Lower leg skin (tissue), 4 donors: ENCODE results near the gene TMEM41A. TPM values are rescaled to one million over a fixed set of nuclear protein-coding genes. Genes with fewer than 3 reads are reported as not detected.
A peak's percentile ranks its signal among the peaks of the same experiment; 100 is the strongest.

Experiments used
- DNase-seq, 2 donors: peaks; one replicate each; pipeline ENCODE4 v3.0.0-alpha.2; 2019; ENCODE audit warnings: low spot score in 2 of 2
- H3K4me3 ChIP-seq: fragments of 200-600 bp; sonication (generic); 2 replicates; pipeline ENCODE4 v1.5.1; 2017; ENCODE audit warnings: mild to moderate bottlenecking, low read depth; ENCODE audit not compliant: poor library complexity, severe bottlenecking
- POLR2A ChIP-seq, 2 donors: fragments of 450-650 bp; IDR thresholded peaks; one replicate each; pipeline ENCODE4 v1.6.1; 2016 to 2017; ENCODE audit warnings: antibody characterized with exemption in 2 of 2, mild to moderate bottlenecking in 1 of 2, moderate library complexity in 1 of 2
- WGBS, 2 donors: methylation state at CpG; one replicate each; pipeline ENCODE4 v1.1.5; 2018; 5-methylcytosine and 5-hydroxymethylcytosine counted together
- intact Hi-C: fragments of 100-400 bp; cut with DNase I; formaldehyde crosslinking; loops from one replicate; pipeline ENCODE4 v1.15.0; 2023; ENCODE audit warnings: low total_unique reads
- total RNA-seq, 4 donors: library from RNA; depleted of rRNA; stranded (reverse); fragments of >200 nt; gene quantifications; one replicate each; pipeline ENCODE4 v1.1.0, GENCODE V29; 2016
- TF ChIP-seq, protein P1 (sequence below), 3 donors: fragments of 450-650 bp; IDR thresholded peaks; one replicate each; pipeline ENCODE4 v1.5.1; 2016; ENCODE audit warnings: antibody characterized with exemption in 3 of 3, mild to moderate bottlenecking in 3 of 3, moderate library complexity in 2 of 3

The TMEM41A gene
- total RNA-seq, 4 donors from 2014 or later, result 22.2 to 33.6 (median 28.4) TPM

DNA sequence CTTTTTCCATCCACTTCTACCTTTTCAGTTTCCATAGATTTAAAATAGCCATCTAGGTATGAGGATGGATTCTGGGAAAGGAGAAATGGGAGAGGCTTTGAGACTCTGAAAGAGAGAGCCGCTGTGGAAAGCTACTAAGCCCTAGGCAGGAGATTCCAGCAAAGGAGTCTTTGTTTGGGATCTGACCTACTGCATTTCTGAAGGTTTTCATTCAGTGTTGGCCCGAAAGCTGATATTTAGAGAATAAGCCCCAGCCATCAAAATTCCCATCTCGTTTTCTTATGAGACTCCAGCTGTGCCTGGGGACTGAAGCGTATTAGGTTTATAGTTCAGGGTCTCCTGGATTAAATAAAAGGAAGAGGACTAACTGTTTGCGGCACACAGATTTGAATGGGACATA lies 34.1 kb upstream of the TMEM41A start:
- 56 to 58% methylated on average over 5 of the region's 5 CpGs for WGBS, 2 donors
- TF ChIP-seq, protein P1, sequence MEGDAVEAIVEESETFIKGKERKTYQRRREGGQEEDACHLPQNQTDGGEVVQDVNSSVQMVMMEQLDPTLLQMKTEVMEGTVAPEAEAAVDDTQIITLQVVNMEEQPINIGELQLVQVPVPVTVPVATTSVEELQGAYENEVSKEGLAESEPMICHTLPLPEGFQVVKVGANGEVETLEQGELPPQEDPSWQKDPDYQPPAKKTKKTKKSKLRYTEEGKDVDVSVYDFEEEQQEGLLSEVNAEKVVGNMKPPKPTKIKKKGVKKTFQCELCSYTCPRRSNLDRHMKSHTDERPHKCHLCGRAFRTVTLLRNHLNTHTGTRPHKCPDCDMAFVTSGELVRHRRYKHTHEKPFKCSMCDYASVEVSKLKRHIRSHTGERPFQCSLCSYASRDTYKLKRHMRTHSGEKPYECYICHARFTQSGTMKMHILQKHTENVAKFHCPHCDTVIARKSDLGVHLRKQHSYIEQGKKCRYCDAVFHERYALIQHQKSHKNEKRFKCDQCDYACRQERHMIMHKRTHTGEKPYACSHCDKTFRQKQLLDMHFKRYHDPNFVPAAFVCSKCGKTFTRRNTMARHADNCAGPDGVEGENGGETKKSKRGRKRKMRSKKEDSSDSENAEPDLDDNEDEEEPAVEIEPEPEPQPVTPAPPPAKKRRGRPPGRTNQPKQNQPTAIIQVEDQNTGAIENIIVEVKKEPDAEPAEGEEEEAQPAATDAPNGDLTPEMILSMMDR (IDR thresholded peaks at IDR 0.05), result no peak
- TF ChIP-seq POLR2A (IDR thresholded peaks at IDR 0.05), result no peak

GRCh38 chr3:185530856-185531255 lies 32.0 kb upstream of the TMEM41A start:
- WGBS, 2 donors, result 50 to 51% methylated on average over 5 of the region's 5 CpGs
- intact Hi-C loops, result no loop called here
- no peak for TF ChIP-seq POLR2A (IDR thresholded peaks at IDR 0.05)
- TF ChIP-seq, protein P1 (IDR thresholded peaks at IDR 0.05), result no peak

More for the DNA sequence above, 34.1 kb upstream of the TMEM41A start:
- DNase-seq, result no peak
- H3K4me3 ChIP-seq, result no peak overlapping the region
- intact Hi-C loops, result no loop called here

GRCh38 chr3:185528532-185528931 lies 29.7 kb upstream of the TMEM41A start:
- no peak overlapping the region for H3K4me3 ChIP-seq
- 63 to 67% methylated on average over 6 of the region's 6 CpGs for WGBS, 2 donors
- no peak for DNase-seq
- intact Hi-C loops, result no loop called here
- TF ChIP-seq, protein P1 (IDR thresholded peaks at IDR 0.05), result no peak
- TF ChIP-seq POLR2A (IDR thresholded peaks at IDR 0.05), result no peak

More at GRCh38 chr3:185530856-185531255, 32.0 kb upstream of the TMEM41A start:
- DNase-seq, result peak in 1 of 2 donors; percentile 9
- H3K4me3 ChIP-seq, result no peak overlapping the region

DNA sequence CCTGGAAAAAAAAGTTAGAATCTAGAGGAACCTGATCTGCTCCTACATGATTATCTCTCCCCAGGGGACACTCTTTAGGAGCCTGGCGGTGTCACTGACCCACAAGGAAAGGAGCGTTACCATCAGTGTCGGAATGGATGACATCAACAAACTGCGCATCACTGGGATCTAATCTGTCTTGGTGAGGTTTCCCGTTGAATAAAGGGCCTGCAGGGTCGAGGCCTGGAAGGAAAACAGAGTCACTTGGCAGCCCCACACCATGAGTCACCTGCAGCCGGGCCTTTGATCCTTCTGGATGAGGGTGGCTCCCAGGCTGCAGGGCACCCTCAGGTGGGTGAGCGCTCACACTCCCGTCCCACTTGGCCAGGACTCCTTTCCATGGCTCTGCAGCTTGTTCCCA lies 28.5 kb upstream of the TMEM41A start:
- TF ChIP-seq, protein P1 (IDR thresholded peaks at IDR 0.05), result no peak
- no peak for TF ChIP-seq POLR2A (IDR thresholded peaks at IDR 0.05)
- no peak overlapping the region for H3K4me3 ChIP-seq
- intact Hi-C loops, result no loop called here
- WGBS, 2 donors, result 35 to 46% methylated on average over 9 of the region's 9 CpGs
- no peak for DNase-seq

DNA sequence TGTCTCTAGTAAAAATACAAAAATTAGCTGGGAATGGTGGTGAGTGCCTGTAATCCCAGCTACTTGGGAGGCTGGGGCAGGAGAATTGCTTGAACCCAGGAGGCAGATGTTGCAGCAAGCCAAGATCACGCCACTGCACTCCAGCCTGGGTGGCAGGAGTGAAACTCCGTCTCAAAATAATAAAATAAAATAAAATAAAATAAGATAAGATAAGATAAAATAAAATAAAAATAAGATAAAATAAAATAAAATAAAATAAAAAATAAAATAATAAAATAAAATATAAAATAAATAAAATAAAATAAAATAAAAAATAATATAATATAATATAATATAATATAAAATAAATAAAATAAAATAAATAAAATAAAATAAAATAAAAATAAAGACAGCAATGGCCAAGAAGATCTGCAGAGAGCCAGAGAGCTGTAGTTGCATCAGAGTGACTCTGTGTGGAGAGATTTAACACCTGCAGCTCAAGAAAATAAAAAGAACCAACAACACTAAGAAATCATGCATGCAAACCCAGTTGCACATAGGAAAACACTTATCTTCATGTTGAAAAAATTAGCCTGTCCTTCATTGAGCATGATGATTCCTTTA lies 27.6 kb upstream of the TMEM41A start:
- 94 to 96% methylated on average over 2 of the region's 2 CpGs for WGBS, 2 donors
- no peak for DNase-seq
- H3K4me3 ChIP-seq, result no peak overlapping the region
- intact Hi-C loops, result no loop called here
- TF ChIP-seq, protein P1 (IDR thresholded peaks at IDR 0.05), result no peak
- no peak for TF ChIP-seq POLR2A (IDR thresholded peaks at IDR 0.05)
